Stomach (tissue), 9 donors: ENCODE data around the gene GPD2. TPM values are rescaled to one million over a fixed set of nuclear protein-coding genes. Genes with fewer than 3 reads are reported as not detected.

Experiments
- DNase-seq, 2 donors: peaks; one replicate each; pipeline versions ENCODE4 v3.0.0 to v3.0.0-alpha.2; 2013 to 2019
- H3K27ac ChIP-seq, 5 donors: fragments of 200-600 bp in 4 of 5; sonication (generic) in 4 of 5; one replicate each; pipeline ENCODE4 v1.5.1; 2013 to 2019; ENCODE audit warnings: mild to moderate bottlenecking in 1 of 5, moderate library complexity in 1 of 5
- H3K27me3 ChIP-seq, 3 donors: fragments of 200-600 bp; sonication (generic); one replicate each; pipeline ENCODE4 v1.5.1; 2017 to 2019; ENCODE audit warnings: mixed run types in 1 of 3
- H3K36me3 ChIP-seq, 4 donors: fragments of 200-600 bp; sonication (generic); 1 replicate in 3 of 4; 2 replicates in 1 of 4; pipeline ENCODE4 v1.5.1; 2016 to 2019
- H3K4me1 ChIP-seq, 4 donors: fragments of 200-600 bp; sonication (generic); one replicate each; pipeline ENCODE4 v1.5.1; 2016 to 2019
- H3K4me3 ChIP-seq, 4 donors: fragments of 200-600 bp; sonication (generic) in 3 of 4; one replicate each; pipeline ENCODE4 v1.5.1; 2016 to 2019; ENCODE audit warnings: mild to moderate bottlenecking in 1 of 4
- H3K9me3 ChIP-seq, 4 donors: fragments of 200-600 bp; sonication (generic); one replicate each; pipeline ENCODE4 v1.5.1; 2016 to 2019
- EP300 ChIP-seq: sonication (generic); formaldehyde crosslinking; IDR thresholded peaks from one replicate; pipeline ENCODE4 v1.6.1; 2017; ENCODE audit warnings: antibody characterized with exemption
- POLR2A ChIP-seq, 4 donors: fragments of 450-650 bp; IDR thresholded peaks; one replicate each; pipeline ENCODE4 v1.6.1; 2016; ENCODE audit warnings: antibody characterized with exemption in 4 of 4, control low read depth in 2 of 4, mild to moderate bottlenecking in 1 of 4, moderate library complexity in 1 of 4
- POLR2AphosphoS5 ChIP-seq, 3 donors: sonication (generic); formaldehyde crosslinking; IDR thresholded peaks; one replicate each; pipeline ENCODE4 v1.6.1; 2016; ENCODE audit warnings: antibody characterized with exemption in 3 of 3
- WGBS, 5 donors: extraction: QIAGEN DNeasy Blood & Tissue Kit in 3 of 5; methylation state at CpG; one replicate each; pipeline versions ENCODE4 v1.1.5 to v1.1.7; 2013 to 2018; 5-methylcytosine and 5-hydroxymethylcytosine counted together
- intact Hi-C: fragments of 100-400 bp; cut with DNase I; formaldehyde crosslinking; loops from one replicate; pipeline ENCODE4 v1.15.1; 2023; ENCODE audit warnings: low total_unique reads
- polyA plus RNA-seq, 3 donors: library from polyadenylated mRNA; stranded (reverse); fragments of 200-250 nt; gene quantifications; one replicate each; pipeline ENCODE4 v1.2.3, GENCODE V29; 2013
- total RNA-seq, 5 donors: library from RNA; depleted of rRNA; stranded (reverse); fragments of >200 nt; gene quantifications; one replicate each; pipeline versions ENCODE4 v1.1.0 to v1.2.3, GENCODE V29; 2014 to 2016
- TF ChIP-seq, protein P1 (sequence below), 7 experiments: fragments of 450-650 bp in 4 of 7; fragments of 200-600 bp in 3 of 7; sonication (generic) in 3 of 7; IDR thresholded peaks; one replicate each; pipeline ENCODE4 v1.5.1; 2016 to 2019; ENCODE audit warnings: antibody characterized with exemption in 7 of 7, control low read depth in 2 of 7, mild to moderate bottlenecking in 1 of 7
- donor health status: healthy with polysubstance abuse.
- donor health status: Bipolar disorder and iron deficiency.
- donor health status: healthy.

Gene GPD2
- total and polyA plus RNA-seq, 8 donors = 6.2 to 254 (median 11.5) TPM

DNA sequence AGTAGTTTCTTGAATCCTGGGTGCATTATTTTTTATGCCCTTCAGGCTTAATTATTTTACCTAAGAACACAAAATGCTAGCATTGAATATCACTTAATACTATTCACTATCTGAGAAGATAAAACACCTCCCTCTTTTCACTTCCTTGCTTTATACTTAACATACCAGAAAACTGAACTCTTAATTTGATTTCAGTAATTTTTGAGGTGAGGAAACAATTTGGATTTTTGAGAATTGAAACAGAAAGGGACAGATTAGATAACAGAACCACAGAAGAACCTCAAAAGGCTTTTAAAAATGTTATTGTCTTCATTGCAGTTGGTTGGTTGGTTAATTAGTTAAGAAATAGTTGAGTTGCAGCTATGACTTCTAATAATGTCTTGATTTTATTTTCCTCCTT is 69.5 kb downstream of the GPD2 start:
- no peak for DNase-seq
- Histone ChIP-seq H3K36me3 (peaks cover 0 to 4% (median 2%) of the 10 kb centered on the region in 4 donors), H3K27me3 (no peaks in the 10 kb centered on the region), H3K27ac (no peak overlapping the region), H3K9me3 (no peaks in the 10 kb centered on the region), H3K4me3 (no peak overlapping the region), H3K4me1 (no peaks in the 10 kb centered on the region)
- intact Hi-C loops = no loop called here
- no peak for TF ChIP-seq POLR2A (IDR thresholded peaks at IDR 0.05)
- TF ChIP-seq, protein P1, sequence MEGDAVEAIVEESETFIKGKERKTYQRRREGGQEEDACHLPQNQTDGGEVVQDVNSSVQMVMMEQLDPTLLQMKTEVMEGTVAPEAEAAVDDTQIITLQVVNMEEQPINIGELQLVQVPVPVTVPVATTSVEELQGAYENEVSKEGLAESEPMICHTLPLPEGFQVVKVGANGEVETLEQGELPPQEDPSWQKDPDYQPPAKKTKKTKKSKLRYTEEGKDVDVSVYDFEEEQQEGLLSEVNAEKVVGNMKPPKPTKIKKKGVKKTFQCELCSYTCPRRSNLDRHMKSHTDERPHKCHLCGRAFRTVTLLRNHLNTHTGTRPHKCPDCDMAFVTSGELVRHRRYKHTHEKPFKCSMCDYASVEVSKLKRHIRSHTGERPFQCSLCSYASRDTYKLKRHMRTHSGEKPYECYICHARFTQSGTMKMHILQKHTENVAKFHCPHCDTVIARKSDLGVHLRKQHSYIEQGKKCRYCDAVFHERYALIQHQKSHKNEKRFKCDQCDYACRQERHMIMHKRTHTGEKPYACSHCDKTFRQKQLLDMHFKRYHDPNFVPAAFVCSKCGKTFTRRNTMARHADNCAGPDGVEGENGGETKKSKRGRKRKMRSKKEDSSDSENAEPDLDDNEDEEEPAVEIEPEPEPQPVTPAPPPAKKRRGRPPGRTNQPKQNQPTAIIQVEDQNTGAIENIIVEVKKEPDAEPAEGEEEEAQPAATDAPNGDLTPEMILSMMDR (IDR thresholded peaks at IDR 0.05) = no peak
- no peak for TF ChIP-seq EP300
- no peak for TF ChIP-seq POLR2AphosphoS5 (IDR thresholded peaks at IDR 0.05)

DNA sequence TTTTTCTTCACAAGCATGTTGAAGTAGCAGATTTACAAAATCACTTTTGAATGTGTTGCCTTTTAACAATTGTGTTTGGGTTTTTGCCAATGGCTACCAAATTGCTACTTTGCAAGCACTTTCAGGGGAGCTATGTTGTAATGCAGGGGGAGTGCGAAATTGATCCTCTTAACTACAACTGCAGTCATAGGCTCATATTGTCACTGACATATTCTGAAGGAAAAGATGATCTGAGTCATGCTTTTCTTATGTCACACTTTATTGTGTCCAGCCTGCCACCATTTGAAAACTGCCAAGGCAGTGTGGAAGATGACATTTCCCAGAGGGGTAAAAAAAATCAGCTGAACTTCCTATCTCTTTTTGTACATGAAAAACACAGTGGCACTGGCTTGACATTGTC is 74.9 kb downstream of the GPD2 start:
- no peak for TF ChIP-seq POLR2AphosphoS5 (IDR thresholded peaks at IDR 0.05)
- no peak for TF ChIP-seq EP300
- TF ChIP-seq POLR2A (IDR thresholded peaks at IDR 0.05) = no peak
- TF ChIP-seq, protein P1 (IDR thresholded peaks at IDR 0.05) = no peak
- 87 to 100% (median 97%) methylated on average over 1 of the region's 1 CpG for WGBS, 5 donors

DNA sequence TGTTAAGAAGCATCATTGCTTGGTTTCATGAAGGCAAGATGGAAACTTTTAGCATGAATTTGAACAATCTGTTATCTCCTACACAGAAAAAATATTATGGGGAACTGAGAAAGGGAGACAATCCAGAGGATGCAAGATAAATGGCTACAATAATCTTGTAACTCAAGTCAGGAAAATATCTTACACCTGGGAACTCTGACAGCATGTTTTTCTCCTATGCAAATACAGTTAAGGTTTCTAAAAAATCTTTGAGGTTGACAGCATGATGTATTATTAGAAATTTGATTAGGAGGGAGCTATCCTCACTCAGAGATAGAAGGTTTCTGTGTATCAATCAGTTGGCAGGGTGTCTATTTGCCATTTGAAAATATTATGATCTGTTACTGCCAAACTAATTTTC is 75.6 kb downstream of the GPD2 start:
- H3K27me3 ChIP-seq = no peaks in the 10 kb centered on the region
- peaks cover 3 to 49% (median 40%) of the 10 kb centered on the region in 4 donors for H3K36me3 ChIP-seq
- H3K27ac ChIP-seq = no peak overlapping the region
- no peak overlapping the region for H3K4me3 ChIP-seq
- TF ChIP-seq POLR2AphosphoS5 (IDR thresholded peaks at IDR 0.05) (no peak), POLR2A (IDR thresholded peaks at IDR 0.05) (no peak), EP300 (no peak)
- TF ChIP-seq, protein P1 (IDR thresholded peaks at IDR 0.05) = no peak
- no peak for DNase-seq
- no peaks in the 10 kb centered on the region for H3K4me1 ChIP-seq
- intact Hi-C loops = no loop called here
- no peaks in the 10 kb centered on the region for H3K9me3 ChIP-seq

More for the DNA sequence above, 74.9 kb downstream of the GPD2 start:
- intact Hi-C loops = no loop called here
- Histone ChIP-seq H3K36me3 (peaks cover 3 to 49% (median 40%) of the 10 kb centered on the region in 4 donors), H3K9me3 (no peaks in the 10 kb centered on the region), H3K4me3 (no peak overlapping the region), H3K27me3 (no peaks in the 10 kb centered on the region), H3K4me1 (no peaks in the 10 kb centered on the region), H3K27ac (no peak overlapping the region)
- DNase-seq = no peak

DNA sequence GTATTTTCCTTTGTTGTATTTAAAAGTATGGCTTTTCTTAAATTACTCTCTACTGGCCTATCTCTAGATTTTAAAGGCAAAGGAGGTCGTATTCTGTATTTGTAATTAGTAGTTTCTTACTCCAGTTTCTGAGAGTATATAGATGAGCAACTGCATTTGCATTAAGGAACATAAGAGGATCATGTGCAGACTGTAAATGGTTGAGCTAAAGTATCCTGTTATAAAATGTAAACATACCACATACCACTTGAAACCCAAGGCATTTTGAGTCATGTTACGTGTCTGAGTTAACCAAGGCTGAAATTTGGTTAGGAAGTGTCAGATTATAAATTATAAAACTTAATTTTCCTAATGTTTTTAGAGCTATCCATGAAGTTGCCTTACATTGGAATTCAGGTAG is 76.3 kb downstream of the GPD2 start:
- H3K27me3 ChIP-seq = no peaks in the 10 kb centered on the region
- H3K4me3 ChIP-seq = no peak overlapping the region
- no peak overlapping the region for H3K27ac ChIP-seq
- no peak for TF ChIP-seq POLR2A (IDR thresholded peaks at IDR 0.05)
- TF ChIP-seq, protein P1 (IDR thresholded peaks at IDR 0.05) = no peak
- TF ChIP-seq POLR2AphosphoS5 (IDR thresholded peaks at IDR 0.05) = no peak
- TF ChIP-seq EP300 = no peak
- H3K9me3 ChIP-seq = no peaks in the 10 kb centered on the region
- intact Hi-C loops = no loop called here
- peaks cover 3 to 53% (median 40%) of the 10 kb centered on the region in 4 donors for H3K36me3 ChIP-seq
- DNase-seq = no peak
- H3K4me1 ChIP-seq = no peaks in the 10 kb centered on the region
- WGBS, 5 donors = 82 to 89% (median 85%) methylated on average over 2 of the region's 2 CpGs
